GM10847 (cell line): Measurements from ENCODE around the gene EEF1AKMT3.
A peak's percentile ranks its signal among the peaks of the same experiment; 100 is the strongest.

Experiments
- POLR2A ChIP-seq: IDR thresholded peaks from 2 replicates; pipeline ENCODE4 v1.6.1; 2011; ENCODE audit not compliant: insufficient read length; ENCODE audit errors: extremely low read depth

Gene EEF1AKMT3

GRCh38 chr12:57780284-57780897, 8.0 kb downstream of the EEF1AKMT3 start:
- no peak for TF ChIP-seq POLR2A

DNA sequence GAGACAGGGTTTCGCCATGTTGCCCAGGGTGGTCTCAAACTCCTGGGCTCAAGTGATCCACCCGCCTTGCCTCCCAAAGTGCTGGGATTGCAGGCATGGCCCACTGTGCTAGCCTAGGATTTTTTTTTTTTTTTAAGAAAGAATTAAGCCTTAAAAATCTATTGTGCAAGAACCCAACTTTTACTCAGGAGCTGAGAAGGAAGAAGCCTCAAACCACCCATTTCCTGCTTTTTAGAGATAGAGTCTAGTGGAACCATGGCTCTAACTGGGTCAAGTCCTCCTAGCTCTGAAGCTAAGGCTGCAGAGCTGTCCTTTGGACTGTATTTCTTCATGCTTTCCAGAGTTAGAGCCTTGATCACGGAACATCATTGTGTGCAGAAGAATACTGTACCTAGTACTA, 8.8 kb downstream of the EEF1AKMT3 start:
- no peak for TF ChIP-seq POLR2A

GRCh38 chr12:57781801-57782200, 9.4 kb downstream of the EEF1AKMT3 start:
- TF ChIP-seq POLR2A = no peak

GRCh38 chr12:57782243-57782607, 9.8 kb downstream of the EEF1AKMT3 start:
- no peak for TF ChIP-seq POLR2A

- TF ChIP-seq POLR2A = peak; percentile 87
These were observed 10.4 kb downstream of the EEF1AKMT3 start, which contains the start of gene TSFM for GRCh38 chr12:57782608-57783465. TSFM (plus strand) TSS chr12:57782787; CDS start chr12:57782802, 15 bp downstream.

DNA sequence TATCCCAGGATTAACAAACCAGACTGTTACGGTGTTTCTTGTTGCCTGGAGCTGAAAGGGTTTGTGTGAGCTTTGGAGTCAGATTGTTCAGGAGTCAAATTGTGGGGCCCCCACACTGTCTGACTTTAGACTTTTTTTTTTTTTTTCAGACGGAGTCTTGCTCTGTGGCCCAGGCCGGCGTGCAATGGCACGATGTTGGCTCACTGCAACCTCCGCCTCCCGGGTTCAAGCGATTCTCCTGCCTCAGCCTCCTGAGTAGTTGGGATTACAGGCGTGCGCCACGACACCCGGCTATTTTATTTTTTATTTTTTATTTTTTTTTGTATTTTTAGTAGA, 11.0 kb downstream of the EEF1AKMT3 start:
- TF ChIP-seq POLR2A = no peak

DNA sequence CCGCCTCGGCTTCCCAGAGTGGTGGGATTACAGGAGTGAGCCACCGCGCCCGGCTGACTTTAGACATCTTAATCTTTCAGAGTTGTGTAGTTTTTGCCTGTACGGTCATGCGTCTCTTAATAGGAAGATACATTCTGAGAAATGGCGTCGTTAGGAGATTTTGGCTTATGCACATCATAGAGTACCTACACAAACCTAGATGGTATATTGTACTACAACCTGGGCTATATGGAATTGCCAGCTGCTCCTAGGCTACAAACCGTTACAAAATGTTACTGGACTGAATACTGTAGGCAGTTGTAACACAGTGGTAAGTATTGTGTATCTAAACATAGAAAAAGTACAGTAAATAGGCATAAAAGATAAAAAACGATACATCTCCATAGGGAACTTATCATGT, 11.4 kb downstream of the EEF1AKMT3 start:
- TF ChIP-seq POLR2A = no peak

DNA sequence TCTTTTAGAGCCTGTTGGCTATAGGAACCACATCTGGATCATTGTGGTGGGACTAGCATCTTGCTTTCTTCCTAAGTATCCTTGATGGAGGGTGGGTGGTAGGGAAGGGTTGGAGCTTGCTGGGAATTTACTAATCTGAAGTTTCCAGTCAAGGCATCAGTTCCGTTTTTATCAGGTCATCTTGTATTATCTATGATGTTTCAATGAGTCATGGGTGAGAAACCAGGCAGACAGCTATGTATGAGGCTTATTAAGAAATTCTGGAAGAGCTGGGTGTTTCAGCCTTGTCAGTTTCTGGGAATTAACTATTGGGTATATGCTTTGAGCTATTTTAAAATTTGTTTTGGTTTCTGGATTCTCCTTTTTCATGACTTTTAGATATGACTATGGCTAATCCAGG, 21.5 kb downstream of the EEF1AKMT3 start:
- no peak for TF ChIP-seq POLR2A

- TF ChIP-seq POLR2A = no peak
These were observed 22.9 kb downstream of the EEF1AKMT3 start for GRCh38 chr12:57795354-57795753.

DNA sequence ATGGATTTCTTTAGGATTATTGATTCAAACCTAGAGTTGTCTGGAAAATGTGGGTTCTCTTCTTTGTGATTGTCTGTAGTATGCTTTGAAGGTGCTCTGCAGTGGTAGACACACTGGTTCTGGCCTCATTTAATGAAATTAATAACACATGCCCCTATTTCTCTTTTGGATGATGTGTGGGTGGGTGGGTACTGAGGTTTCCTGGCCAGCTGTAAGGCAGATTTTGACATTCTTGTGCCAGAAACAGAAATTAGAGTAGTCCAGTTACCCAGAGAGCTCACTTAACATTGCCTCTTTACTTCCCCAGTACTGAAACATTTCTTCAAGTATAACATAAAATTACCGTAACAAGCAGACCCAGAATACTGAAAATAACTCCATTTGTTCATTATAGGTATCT, 24.6 kb downstream of the EEF1AKMT3 start:
- no peak for TF ChIP-seq POLR2A

DNA sequence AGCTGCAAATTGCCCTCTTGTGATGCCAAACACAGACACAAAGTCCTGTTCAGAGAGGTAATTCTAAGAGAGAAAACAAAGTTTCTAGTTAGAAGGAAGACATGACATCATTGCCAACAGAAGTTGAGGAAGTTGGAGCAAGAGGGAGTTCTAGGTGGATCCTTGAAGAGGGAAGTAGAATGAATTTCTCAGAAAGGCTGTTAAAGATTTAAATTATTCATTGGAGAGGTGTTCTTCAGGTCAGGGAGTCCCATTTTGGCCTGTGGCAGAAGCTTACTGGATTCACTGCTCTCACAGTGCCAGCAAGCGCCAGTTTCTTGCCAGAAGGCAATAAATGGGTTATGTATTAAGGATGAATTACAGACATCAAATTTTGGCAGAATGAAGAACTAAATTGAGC, 25.5 kb downstream of the EEF1AKMT3 start:
- TF ChIP-seq POLR2A = no peak

GRCh38 chr12:57800965-57801364, 28.6 kb downstream of the EEF1AKMT3 start:
- no peak for TF ChIP-seq POLR2A

- TF ChIP-seq POLR2A = no peak
These were observed 30.2 kb downstream of the EEF1AKMT3 start for GRCh38 chr12:57802607-57803006.

GRCh38 chr12:57803319-57803893, 31.0 kb downstream of the EEF1AKMT3 start:
- no peak for TF ChIP-seq POLR2A

DNA sequence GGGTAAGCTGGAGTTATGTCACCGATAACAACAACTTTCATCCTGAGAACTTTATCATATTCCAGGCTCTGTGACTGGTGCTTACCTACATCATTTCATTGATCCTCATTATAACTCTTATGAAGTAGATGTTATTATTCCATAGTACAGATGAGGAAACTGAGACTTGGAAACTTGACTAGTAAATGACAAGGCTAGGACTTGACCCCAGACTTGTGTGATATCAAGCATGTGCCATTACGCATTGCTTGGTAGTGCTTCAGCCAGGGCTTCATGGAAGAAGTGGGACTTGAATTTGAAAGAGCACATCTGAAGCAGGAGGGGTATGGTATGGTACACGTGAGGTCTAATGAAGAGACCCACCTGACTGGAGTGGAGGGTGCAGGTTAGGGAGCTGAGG, 34.3 kb downstream of the EEF1AKMT3 start:
- no peak for TF ChIP-seq POLR2A

DNA sequence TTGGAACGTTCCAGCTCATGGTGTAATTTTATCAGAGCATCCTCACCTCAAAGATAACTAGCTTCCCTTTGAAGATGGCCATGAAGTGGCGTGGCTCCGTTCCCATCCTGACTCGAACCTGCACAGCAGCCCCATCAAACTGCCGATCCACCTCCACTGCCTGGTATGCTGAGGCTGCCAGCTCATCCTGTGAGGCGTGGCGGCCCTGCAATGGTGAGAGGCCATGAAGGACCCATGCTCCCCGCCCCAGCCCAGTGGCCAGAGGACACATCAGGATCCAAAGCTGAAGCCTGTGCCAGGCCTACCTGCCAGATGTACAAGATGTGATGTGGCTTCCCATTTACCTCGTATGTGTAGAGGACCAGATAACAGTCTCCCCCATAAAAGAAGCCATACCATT, 34.9 kb downstream of the EEF1AKMT3 start:
- TF ChIP-seq POLR2A = no peak
